Gastroesophageal sphincter (tissue), 3 donors: Measurements from ENCODE around the gene IL16.

Source experiments
- EP300 ChIP-seq: sonication (generic); formaldehyde crosslinking; IDR thresholded peaks from one replicate; pipeline ENCODE4 v1.6.1; 2017; ENCODE audit warnings: antibody characterized with exemption, mild to moderate bottlenecking
- POLR2A ChIP-seq, 2 donors: fragments of 450-650 bp; IDR thresholded peaks; one replicate each; pipeline ENCODE4 v1.6.1; 2017; ENCODE audit warnings: antibody characterized with exemption in 2 of 2, mild to moderate bottlenecking in 2 of 2, moderate library complexity in 1 of 2
- POLR2AphosphoS5 ChIP-seq: sonication (generic); formaldehyde crosslinking; IDR thresholded peaks from one replicate; pipeline ENCODE4 v1.6.1; 2017; ENCODE audit warnings: antibody characterized with exemption
- TF ChIP-seq, protein P1 (sequence below), 4 experiments: fragments of 200-600 bp in 2 of 4; fragments of 450-650 bp in 2 of 4; sonication (generic) in 1 of 4; IDR thresholded peaks; one replicate each; pipeline ENCODE4 v1.5.1; 2017 to 2019; ENCODE audit warnings: antibody characterized with exemption in 4 of 4, mild to moderate bottlenecking in 2 of 4, moderate library complexity in 2 of 4

DNA sequence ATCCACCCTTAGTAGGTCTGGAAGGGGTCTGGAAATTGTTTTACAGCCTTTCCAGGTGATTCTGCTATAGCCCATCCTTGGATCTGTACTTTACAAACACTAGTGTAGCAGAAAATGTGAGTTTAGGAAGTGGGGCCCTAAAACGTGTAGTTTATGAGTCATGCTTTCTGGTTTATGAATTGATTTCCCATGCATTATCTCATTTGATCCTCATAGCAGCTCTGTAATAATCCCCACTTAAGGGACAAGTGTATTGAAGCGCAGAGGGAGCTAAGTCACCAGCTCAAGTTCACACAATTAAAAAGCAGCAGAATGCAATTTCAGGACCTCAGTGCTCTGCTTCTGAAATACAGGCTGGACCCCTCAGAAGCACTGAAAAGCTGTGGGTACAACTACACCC, 149.9 kb downstream of the IL16 start:
- TF ChIP-seq, protein P1, sequence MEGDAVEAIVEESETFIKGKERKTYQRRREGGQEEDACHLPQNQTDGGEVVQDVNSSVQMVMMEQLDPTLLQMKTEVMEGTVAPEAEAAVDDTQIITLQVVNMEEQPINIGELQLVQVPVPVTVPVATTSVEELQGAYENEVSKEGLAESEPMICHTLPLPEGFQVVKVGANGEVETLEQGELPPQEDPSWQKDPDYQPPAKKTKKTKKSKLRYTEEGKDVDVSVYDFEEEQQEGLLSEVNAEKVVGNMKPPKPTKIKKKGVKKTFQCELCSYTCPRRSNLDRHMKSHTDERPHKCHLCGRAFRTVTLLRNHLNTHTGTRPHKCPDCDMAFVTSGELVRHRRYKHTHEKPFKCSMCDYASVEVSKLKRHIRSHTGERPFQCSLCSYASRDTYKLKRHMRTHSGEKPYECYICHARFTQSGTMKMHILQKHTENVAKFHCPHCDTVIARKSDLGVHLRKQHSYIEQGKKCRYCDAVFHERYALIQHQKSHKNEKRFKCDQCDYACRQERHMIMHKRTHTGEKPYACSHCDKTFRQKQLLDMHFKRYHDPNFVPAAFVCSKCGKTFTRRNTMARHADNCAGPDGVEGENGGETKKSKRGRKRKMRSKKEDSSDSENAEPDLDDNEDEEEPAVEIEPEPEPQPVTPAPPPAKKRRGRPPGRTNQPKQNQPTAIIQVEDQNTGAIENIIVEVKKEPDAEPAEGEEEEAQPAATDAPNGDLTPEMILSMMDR (IDR thresholded peaks at IDR 0.05): no peak
- no peak for TF ChIP-seq POLR2AphosphoS5
- no peak for TF ChIP-seq EP300
- no peak for TF ChIP-seq POLR2A (IDR thresholded peaks at IDR 0.05)
